Measurements from ENCODE around the gene ESR2. TPM values are rescaled to one million over a fixed set of nuclear protein-coding genes. Genes with fewer than 3 reads are reported as not detected.

ESR2 gene
- polyA plus RNA-seq, 3 donors = 0.04 TPM; not detected in 2

GRCh38 chr14:64203366-64204006 is 90.7 kb downstream of the ESR2 start:
- TF ChIP-seq, protein P1, sequence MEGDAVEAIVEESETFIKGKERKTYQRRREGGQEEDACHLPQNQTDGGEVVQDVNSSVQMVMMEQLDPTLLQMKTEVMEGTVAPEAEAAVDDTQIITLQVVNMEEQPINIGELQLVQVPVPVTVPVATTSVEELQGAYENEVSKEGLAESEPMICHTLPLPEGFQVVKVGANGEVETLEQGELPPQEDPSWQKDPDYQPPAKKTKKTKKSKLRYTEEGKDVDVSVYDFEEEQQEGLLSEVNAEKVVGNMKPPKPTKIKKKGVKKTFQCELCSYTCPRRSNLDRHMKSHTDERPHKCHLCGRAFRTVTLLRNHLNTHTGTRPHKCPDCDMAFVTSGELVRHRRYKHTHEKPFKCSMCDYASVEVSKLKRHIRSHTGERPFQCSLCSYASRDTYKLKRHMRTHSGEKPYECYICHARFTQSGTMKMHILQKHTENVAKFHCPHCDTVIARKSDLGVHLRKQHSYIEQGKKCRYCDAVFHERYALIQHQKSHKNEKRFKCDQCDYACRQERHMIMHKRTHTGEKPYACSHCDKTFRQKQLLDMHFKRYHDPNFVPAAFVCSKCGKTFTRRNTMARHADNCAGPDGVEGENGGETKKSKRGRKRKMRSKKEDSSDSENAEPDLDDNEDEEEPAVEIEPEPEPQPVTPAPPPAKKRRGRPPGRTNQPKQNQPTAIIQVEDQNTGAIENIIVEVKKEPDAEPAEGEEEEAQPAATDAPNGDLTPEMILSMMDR (IDR thresholded peaks at IDR 0.05) = no peak
- Mint-ChIP-seq H3K4me1 (no peaks in the 10 kb centered on the region), H3K36me3 (no peaks in the 10 kb centered on the region), H3K27ac (peak overlapping the region in 1 of 7 donors; percentile 66), H3K4me3 (no peak overlapping the region), H3K9me3 (no peaks in the 10 kb centered on the region), H3K27me3 (ENCODE audit: low read depth in 3 of 3) (peaks cover 0 to 4% (median 2%) of the 10 kb centered on the region in 3 donors)
- Histone ChIP-seq H3K27ac (ENCODE audit: low read depth in 1 of 2, low read length in 2 of 2) (no peak overlapping the region), H3K79me2 (ENCODE audit: insufficient read depth, low read length) (no peaks in the 10 kb centered on the region), H3K27me3 (ENCODE audit: control insufficient read depth in 2 of 2, insufficient read depth in 2 of 2, low read length in 2 of 2) (no peaks in the 10 kb centered on the region), H3K9ac (ENCODE audit: insufficient read depth, low read length, poor library complexity, severe bottlenecking) (no peak overlapping the region), H3K4me1 (ENCODE audit: control insufficient read depth in 1 of 2, insufficient read depth in 2 of 2, low read length in 2 of 2) (no peaks in the 10 kb centered on the region), H3K9me3 (replicated peaks in 1 of 2; ENCODE audit: control insufficient read depth in 1 of 2, insufficient read depth in 1 of 2, low read length in 2 of 2) (no peaks in the 10 kb centered on the region), H3K4me3 (replicated peaks in 1 of 3; ENCODE audit: low read depth in 2 of 3, low read length in 3 of 3) (no peak overlapping the region), H3K36me3 (replicated peaks in 1 of 2; ENCODE audit: control insufficient read depth in 1 of 2, insufficient read depth in 2 of 2, low read length in 2 of 2) (no peaks in the 10 kb centered on the region), H2AFZ (ENCODE audit: insufficient read depth, low read depth, low read length, poor library complexity, severe bottlenecking) (no peak overlapping the region), H3K4me2 (replicated peaks; ENCODE audit: extremely low read depth, low read length, poor library complexity, severe bottlenecking) (no peak overlapping the region), H4K20me1 (ENCODE audit: insufficient read depth, low read length) (no peaks in the 10 kb centered on the region)
- WGBS (ENCODE audit: insufficient coverage) = no CpG with 5 or more reads among the region's 4 CpGs
- no peak for DNase-seq
- intact Hi-C loops (cut with micrococcal nuclease) = no loop called here

- no peaks in the 10 kb centered on the region for H3K36me3 Mint-ChIP-seq
- intact Hi-C loops (cut with micrococcal nuclease) = no loop called here
- 98% methylated on average over 10 of the region's 10 CpGs for WGBS (ENCODE audit: insufficient coverage)
- H4K20me1 ChIP-seq (ENCODE audit: insufficient read depth, low read length) = no peaks in the 10 kb centered on the region
- no peak overlapping the region for H2AFZ ChIP-seq (ENCODE audit: insufficient read depth, low read depth, low read length, poor library complexity, severe bottlenecking)
- DNase-seq = no peak
- H3K4me3 ChIP-seq (replicated peaks in 1 of 3; ENCODE audit: low read depth in 2 of 3, low read length in 3 of 3) = no peak overlapping the region
- H3K27me3 ChIP-seq (ENCODE audit: control insufficient read depth in 2 of 2, insufficient read depth in 2 of 2, low read length in 2 of 2) = no peaks in the 10 kb centered on the region
- no peaks in the 10 kb centered on the region for H3K9me3 Mint-ChIP-seq
- no peaks in the 10 kb centered on the region for H3K4me1 ChIP-seq (ENCODE audit: control insufficient read depth in 1 of 2, insufficient read depth in 2 of 2, low read length in 2 of 2)
- no peaks in the 10 kb centered on the region for H3K36me3 ChIP-seq (replicated peaks in 1 of 2; ENCODE audit: control insufficient read depth in 1 of 2, insufficient read depth in 2 of 2, low read length in 2 of 2)
- H3K27me3 Mint-ChIP-seq (ENCODE audit: low read depth in 3 of 3) = peaks cover 2 to 6% (median 4%) of the 10 kb centered on the region in 3 donors
- no peaks in the 10 kb centered on the region for H3K79me2 ChIP-seq (ENCODE audit: insufficient read depth, low read length)
- TF ChIP-seq, protein P1 (IDR thresholded peaks at IDR 0.05) = no peak
- no peaks in the 10 kb centered on the region for H3K4me1 Mint-ChIP-seq
- H3K4me2 ChIP-seq (replicated peaks; ENCODE audit: extremely low read depth, low read length, poor library complexity, severe bottlenecking) = no peak overlapping the region
- H3K9me3 ChIP-seq (replicated peaks in 1 of 2; ENCODE audit: control insufficient read depth in 1 of 2, insufficient read depth in 1 of 2, low read length in 2 of 2) = no peaks in the 10 kb centered on the region
- H3K9ac ChIP-seq (ENCODE audit: insufficient read depth, low read length, poor library complexity, severe bottlenecking) = no peak overlapping the region
- H3K27ac Mint-ChIP-seq = no peak overlapping the region
- H3K4me3 Mint-ChIP-seq = no peak overlapping the region
- H3K27ac ChIP-seq (ENCODE audit: low read depth in 1 of 2, low read length in 2 of 2) = no peak overlapping the region
Observed at GRCh38 chr14:64202716-64203115, 91.5 kb downstream of the ESR2 start.

Data from CD14-positive monocyte (primary cell).